COLO829 (cell line): ENCODE measurements around the gene MROH2A.
A peak's percentile ranks its signal among the peaks of the same experiment; 100 is the strongest.

Source experiments
- DNase-seq: peaks from one replicate; pipeline ENCODE4 v3.0.0; 2012; ENCODE audit warnings: low spot score

The MROH2A gene

GRCh38 chr2:233821196-233821595 is 43.1 kb downstream of the MROH2A start:
- no peak for DNase-seq

- DNase-seq, result no peak
Measured at GRCh38 chr2:233821709-233822100, 43.6 kb downstream of the MROH2A start.

- no peak for DNase-seq
Measured at GRCh38 chr2:233822101-233822771, 44.1 kb downstream of the MROH2A start.

GRCh38 chr2:233822781-233823730 is 44.9 kb downstream of the MROH2A start:
- DNase-seq, result no peak

- no peak for DNase-seq
Measured at GRCh38 chr2:233823731-233824121, 45.6 kb downstream of the MROH2A start.

- DNase-seq, result no peak
Measured at GRCh38 chr2:233824373-233824772, 46.2 kb downstream of the MROH2A start.

GRCh38 chr2:233828546-233829192 is 50.5 kb downstream of the MROH2A start:
- DNase-seq, result no peak

- no peak for DNase-seq
Measured at GRCh38 chr2:233829193-233830110, 51.3 kb downstream of the MROH2A start.

GRCh38 chr2:233830111-233830802 is 52.1 kb downstream of the MROH2A start:
- no peak for DNase-seq

- no peak for DNase-seq
Measured at GRCh38 chr2:233831011-233831721, 53.0 kb downstream of the MROH2A start.

GRCh38 chr2:233831861-233832260 is 53.7 kb downstream of the MROH2A start:
- no peak for DNase-seq

- no peak for DNase-seq
Measured at GRCh38 chr2:233832414-233832813, 54.3 kb downstream of the MROH2A start.

- DNase-seq, result peak; percentile 45
Measured at GRCh38 chr2:233832869-233833311, 54.8 kb downstream of the MROH2A start.

GRCh38 chr2:233833345-233833744 is 55.2 kb downstream of the MROH2A start:
- no peak for DNase-seq

GRCh38 chr2:233835230-233836186 is 57.4 kb downstream of the MROH2A start:
- DNase-seq, result no peak

- no peak for DNase-seq
Measured at GRCh38 chr2:233836359-233836758, 58.2 kb downstream of the MROH2A start.

- DNase-seq, result no peak
Measured at GRCh38 chr2:233837694-233838229, 59.6 kb downstream of the MROH2A start.

GRCh38 chr2:233838251-233838650 is 60.1 kb downstream of the MROH2A start:
- DNase-seq, result no peak
